ENCODE measurements around the gene EIF3L.

- no peak for TF ChIP-seq CTCF (IDR thresholded peaks at IDR 0.05)
- TF ChIP-seq POLR2A (IDR thresholded peaks at IDR 0.05), result no peak
- TF ChIP-seq POLR2AphosphoS5 (IDR thresholded peaks at IDR 0.05), result no peak
- no peak for TF ChIP-seq EP300 (IDR thresholded peaks at IDR 0.05)
These were observed 73.0 kb downstream of the EIF3L start for GRCh38 chr22:37922191-37922590.
